HCT116 (cell line): ENCODE data around the gene ZNF618. TPM values are rescaled to one million over a fixed set of nuclear protein-coding genes. Genes with fewer than 3 reads are reported as not detected.

ENCODE experiments used
- ATAC-seq: fragments of 200-7000 bp; cut with Tn5 transposase; 2 replicates; pipeline ENCODE4 v1.9.1; 2020; ENCODE audit warnings: mild to moderate bottlenecking, moderate library complexity
- BruUV-seq: library from RNA; stranded (reverse); fragments of 400-500 nt; replicated peaks from 2 replicates; lab custom pipeline; 2021; lab: Mats Ljungman, UMichigan
- CTCF ChIA-PET: fragments of 300-600 bp; sonication (Branson Sonifier 250); formaldehyde crosslinking; loops from one replicate; lab custom pipeline; 2021; ENCODE audit warnings: antibody characterized with exemption; lab: Charles Lee
- POLR2A ChIA-PET: fragments of 300-600, 350-600 bp; sonication (Branson Sonifier 250); formaldehyde crosslinking; loops from one replicate; lab custom pipeline; 2021; ENCODE audit warnings: antibody characterized with exemption; lab: Charles Lee
- RAD21 ChIA-PET, 2 experiments: fragments of 300-600 bp; sonication (Branson Sonifier 250); formaldehyde crosslinking; loops; one replicate each; lab custom pipeline; 2023; ENCODE audit warnings: low total read pairs in 2 of 2; ENCODE audit not compliant: uncharacterized antibody in 2 of 2, unreplicated experiment in 2 of 2, low non-redundant PET in 1 of 2; lab: Charles Lee
- DNase-seq: peaks from one replicate; pipeline ENCODE4 v3.0.0-alpha.2; 2010; ENCODE audit warnings: low read depth, low spot score
- H2AFZ ChIP-seq: fragments of 200-600 bp; shearing (Covaris generic), sonication (generic); 2 replicates; pipeline ENCODE4 v1.6.1; 2017; ENCODE audit warnings: low read depth, mixed run types, mixed read lengths, antibody characterized with exemption, low read length; ENCODE audit not compliant: poor library complexity, severe bottlenecking
- H3K27ac ChIP-seq: 2 replicates; pipeline ENCODE4 v1.5.1; 2012; ENCODE audit warnings: low read depth, low read length
- H3K27me3 ChIP-seq: fragments of 200-600 bp; sonication (generic); 2 replicates; pipeline ENCODE4 v1.6.1; 2016; ENCODE audit warnings: mixed run types, low read length, mixed read lengths; ENCODE audit not compliant: insufficient read depth
- H3K36me3 ChIP-seq, 2 experiments: fragments of 200-500 bp in 1 of 2; fragments of 200-600 bp in 1 of 2; sonication (Bioruptor generic) in 1 of 2; sonication (generic) in 1 of 2; 2 replicates each; pipeline versions ENCODE4 v1.5.1 to v1.6.1; 2014 to 2016; ENCODE audit warnings: low read length in 2 of 2, inconsistent platforms in 1 of 2, mixed read lengths in 1 of 2, mixed run types in 1 of 2; ENCODE audit not compliant: insufficient read depth in 2 of 2, control insufficient read depth in 1 of 2
- H3K4me1 ChIP-seq, 2 experiments: fragments of 200-600 bp in 1 of 2; sonication (generic) in 1 of 2; 2 replicates each; pipeline versions ENCODE4 v1.5.1 to v1.6.1; 2012 to 2017; ENCODE audit warnings: low read length in 2 of 2, inconsistent platforms in 1 of 2, mild to moderate bottlenecking in 1 of 2, mixed read lengths in 1 of 2, mixed run types in 1 of 2, moderate library complexity in 1 of 2; ENCODE audit not compliant: insufficient read depth in 2 of 2, control insufficient read depth in 1 of 2
- H3K4me2 ChIP-seq: fragments of 200-600 bp; sonication (generic); 2 replicates; pipeline ENCODE4 v1.6.1; 2017; ENCODE audit warnings: mixed run types, low read length, mixed read lengths
- H3K4me3 ChIP-seq, 2 experiments: fragments of 200-600 bp in 1 of 2; sonication (generic) in 1 of 2; replicated peaks in 1 of 2; 2 replicates each; pipeline ENCODE4 v1.5.1; 2011 to 2016; ENCODE audit warnings: low read length in 2 of 2, control low read depth in 1 of 2, low read depth in 1 of 2, mild to moderate bottlenecking in 1 of 2, mixed read lengths in 1 of 2, mixed run types in 1 of 2
- H3K79me2 ChIP-seq: fragments of 200-600 bp; sonication (generic); 2 replicates; pipeline ENCODE4 v1.6.1; 2017; ENCODE audit warnings: mild to moderate bottlenecking, mixed run types, low read length, moderate library complexity, mixed read lengths; ENCODE audit not compliant: insufficient read depth
- H3K9ac ChIP-seq: fragments of 200-600 bp; sonication (generic); 2 replicates; pipeline ENCODE4 v1.6.1; 2016; ENCODE audit warnings: low read length, mixed read lengths
- H3K9me2 ChIP-seq: fragments of 200-600 bp; sonication (generic), shearing (Covaris generic); 2 replicates; pipeline ENCODE4 v1.6.1; 2017; ENCODE audit warnings: mixed run types, mild to moderate bottlenecking, moderate library complexity; ENCODE audit not compliant: insufficient read depth
- H3K9me3 ChIP-seq, 2 experiments: fragments of 200-500 bp in 1 of 2; fragments of 200-600 bp in 1 of 2; sonication (Bioruptor generic) in 1 of 2; sonication (generic) in 1 of 2; 2 replicates each; pipeline ENCODE4 v1.6.1; 2014 to 2017; ENCODE audit warnings: low read length in 2 of 2, mixed read lengths in 2 of 2, inconsistent platforms in 1 of 2, low read depth in 1 of 2, mild to moderate bottlenecking in 1 of 2, mixed run types in 1 of 2, moderate library complexity in 1 of 2; ENCODE audit not compliant: control insufficient read depth in 1 of 2, insufficient read depth in 1 of 2
- H4K20me1 ChIP-seq: fragments of 200-600 bp; sonication (generic), shearing (Covaris generic); 2 replicates; pipeline ENCODE4 v1.6.1; 2017; ENCODE audit warnings: mixed run types, mild to moderate bottlenecking, moderate library complexity; ENCODE audit not compliant: insufficient read depth
- CBX3 ChIP-seq: IDR thresholded peaks from 2 replicates; pipeline ENCODE4 v1.6.1; 2012; ENCODE audit warnings: low read depth
- CEBPB ChIP-seq: IDR thresholded peaks from 2 replicates; pipeline ENCODE4 v1.6.1; 2012; ENCODE audit warnings: low read depth
- ELF1 ChIP-seq: IDR thresholded peaks from 2 replicates; pipeline ENCODE4 v1.6.1; 2012; ENCODE audit warnings: low read depth, borderline replicate concordance
- EZH2 ChIP-seq: fragments of 200-600 bp; sonication (generic); IDR thresholded peaks from 2 replicates; pipeline ENCODE4 v1.6.1; 2017; ENCODE audit warnings: antibody characterized with exemption, mixed run types
- EZH2phosphoT487 ChIP-seq: fragments of 200-600 bp; IDR thresholded peaks from 2 replicates; pipeline ENCODE4 v1.6.1; 2018; ENCODE audit warnings: antibody characterized with exemption, borderline replicate concordance
- JUND ChIP-seq: IDR thresholded peaks from 2 replicates; pipeline ENCODE4 v1.6.1; 2012
- RAD21 ChIP-seq: IDR thresholded peaks from 2 replicates; pipeline ENCODE4 v1.6.1; 2012; ENCODE audit warnings: low read depth, mild to moderate bottlenecking
- REST ChIP-seq: IDR thresholded peaks from 2 replicates; pipeline ENCODE4 v1.6.1; 2012; ENCODE audit warnings: low read depth
- SIN3A ChIP-seq: IDR thresholded peaks from 2 replicates; pipeline ENCODE4 v1.6.1; 2012; ENCODE audit warnings: low read depth
- TCF7L2 ChIP-seq: IDR thresholded peaks from 2 replicates; pipeline ENCODE4 v1.7.0; 2011; ENCODE audit warnings: borderline replicate concordance, inconsistent platforms; ENCODE audit not compliant: insufficient read depth, insufficient read length; ENCODE audit errors: extremely low read depth
- ZFX ChIP-seq: fragments of 450-650 bp; IDR thresholded peaks from 2 replicates; pipeline ENCODE4 v1.6.1; 2017
- intact Hi-C: fragments of 100-400 bp; cut with micrococcal nuclease; formaldehyde crosslinking; loops from 2 replicates; pipeline ENCODE4 v1.10.0; 2022
- total RNA-seq: library from RNA; stranded (reverse); gene quantifications from one replicate; pipeline ENCODE4 v1.2.1, GENCODE V29; 2021; ENCODE audit not compliant: unreplicated experiment

The ZNF618 gene
- total RNA-seq, 1 experiment from 2014 or later = 13.5 TPM

GRCh38 chr9:113940077-113940476, 64.0 kb downstream of the ZNF618 start:
- Histone ChIP-seq H3K4me2 (no peak overlapping the region), H3K4me1 (no peaks in the 10 kb centered on the region), H4K20me1 (no peaks in the 10 kb centered on the region), H3K27me3 (no peaks in the 10 kb centered on the region), H3K9me3 (no peaks in the 10 kb centered on the region), H3K9ac (no peak overlapping the region), H2AFZ (no peak overlapping the region), H3K9me2 (no peaks in the 10 kb centered on the region), H3K27ac (no peak overlapping the region), H3K79me2 (no peaks in the 10 kb centered on the region), H3K36me3 (no peaks in the 10 kb centered on the region), H3K4me3 (no peak overlapping the region)
- TF ChIP-seq ELF1 (no peak), JUND (no peak), ZFX (no peak), CBX3 (no peak), EZH2 (no peak), RAD21 (no peak), REST (no peak), CEBPB (no peak), EZH2phosphoT487 (no peak), TCF7L2 (no peak), SIN3A (no peak)
- DNase-seq (no peak), ATAC-seq (no peak)
- BruUV-seq = no TSS peak
- POLR2A ChIA-PET = no interaction called here
- intact Hi-C loops = no loop called here
- RAD21 ChIA-PET = no interaction called here
- CTCF ChIA-PET = no interaction called here
